HEK293 (cell line): ENCODE measurements around the gene PRX.
A peak's percentile ranks its signal among the peaks of the same experiment; 100 is the strongest.

Experiments
- CTCF ChIP-seq: fragments of 450-650 bp; formaldehyde crosslinking; IDR thresholded peaks from 2 replicates; pipeline ENCODE4 v1.5.1; 2016; ENCODE audit warnings: missing biosample characterization, missing genetic modification characterization
- ELK4 ChIP-seq: IDR thresholded peaks from 2 replicates; pipeline ENCODE4 v1.6.1; 2011; ENCODE audit warnings: mild to moderate bottlenecking, low read depth, low read length, borderline replicate concordance
- GLIS1 ChIP-seq: fragments of 450-650 bp; formaldehyde crosslinking; IDR thresholded peaks from 2 replicates; pipeline ENCODE4 v1.5.1; 2016; ENCODE audit warnings: missing biosample characterization, missing genetic modification characterization
- GLIS2 ChIP-seq: fragments of 450-650 bp; formaldehyde crosslinking; IDR thresholded peaks from 2 replicates; pipeline ENCODE4 v1.5.1; 2016; ENCODE audit warnings: missing biosample characterization, missing genetic modification characterization
- IKZF3 ChIP-seq: fragments of 450-650 bp; IDR thresholded peaks from 2 replicates; pipeline ENCODE4 v1.5.0; 2018; ENCODE audit warnings: missing biosample characterization, mild to moderate bottlenecking, missing genetic modification characterization, moderate library complexity
- OSR2 ChIP-seq: fragments of 450-650 bp; formaldehyde crosslinking; IDR thresholded peaks from 2 replicates; pipeline ENCODE4 v1.5.1; 2016; ENCODE audit warnings: missing biosample characterization, missing genetic modification characterization
- ZFP37 ChIP-seq: fragments of 450-650 bp; formaldehyde crosslinking; IDR thresholded peaks from 2 replicates; pipeline ENCODE4 v1.5.1; 2016; ENCODE audit warnings: missing biosample characterization, missing genetic modification characterization
- ZNF114 ChIP-seq: fragments of 450-650 bp; formaldehyde crosslinking; IDR thresholded peaks from 2 replicates; pipeline ENCODE4 v1.5.0; 2017; ENCODE audit warnings: missing biosample characterization, missing genetic modification characterization
- ZNF121 ChIP-seq: fragments of 450-650 bp; formaldehyde crosslinking; IDR thresholded peaks from 2 replicates; pipeline ENCODE4 v1.5.1; 2016; ENCODE audit warnings: missing biosample characterization, missing genetic modification characterization
- ZNF140 ChIP-seq: fragments of 450-650 bp; formaldehyde crosslinking; IDR thresholded peaks from 2 replicates; pipeline ENCODE4 v1.5.1; 2016; ENCODE audit warnings: missing biosample characterization, missing genetic modification characterization
- ZNF169 ChIP-seq: fragments of 450-650 bp; formaldehyde crosslinking; IDR thresholded peaks from 2 replicates; pipeline ENCODE4 v1.5.1; 2016; ENCODE audit warnings: missing biosample characterization, missing genetic modification characterization
- ZNF202 ChIP-seq: fragments of 450-650 bp; formaldehyde crosslinking; IDR thresholded peaks from 2 replicates; pipeline ENCODE4 v1.5.1; 2016; ENCODE audit warnings: missing biosample characterization, missing genetic modification characterization, borderline replicate concordance
- ZNF239 ChIP-seq: fragments of 450-650 bp; formaldehyde crosslinking; IDR thresholded peaks from 2 replicates; pipeline ENCODE4 v1.5.1; 2016; ENCODE audit warnings: missing biosample characterization, missing genetic modification characterization
- ZNF423 ChIP-seq: fragments of 450-650 bp; formaldehyde crosslinking; IDR thresholded peaks from 2 replicates; pipeline ENCODE4 v1.5.1; 2016; ENCODE audit warnings: missing biosample characterization, missing genetic modification characterization
- ZNF426 ChIP-seq: fragments of 450-650 bp; formaldehyde crosslinking; IDR thresholded peaks from 2 replicates; pipeline ENCODE4 v1.5.1; 2017; ENCODE audit warnings: missing biosample characterization, missing genetic modification characterization, mild to moderate bottlenecking, inconsistent platforms, moderate library complexity
- ZNF514 ChIP-seq: fragments of 450-650 bp; formaldehyde crosslinking; IDR thresholded peaks from 2 replicates; pipeline ENCODE4 v1.5.1; 2016; ENCODE audit warnings: missing biosample characterization, missing genetic modification characterization
- ZNF529 ChIP-seq: fragments of 450-650 bp; formaldehyde crosslinking; IDR thresholded peaks from 2 replicates; pipeline ENCODE4 v1.5.1; 2017; ENCODE audit warnings: missing genetic modification characterization, missing biosample characterization; ENCODE audit not compliant: insufficient replicate concordance
- ZNF558 ChIP-seq: fragments of 450-650 bp; formaldehyde crosslinking; IDR thresholded peaks from 2 replicates; pipeline ENCODE4 v1.5.1; 2016; ENCODE audit warnings: missing biosample characterization, missing genetic modification characterization
- ZNF623 ChIP-seq: fragments of 450-650 bp; formaldehyde crosslinking; IDR thresholded peaks from 2 replicates; pipeline ENCODE4 v1.5.1; 2016; ENCODE audit warnings: missing biosample characterization, missing genetic modification characterization
- ZNF747 ChIP-seq: fragments of 450-650 bp; formaldehyde crosslinking; IDR thresholded peaks from 2 replicates; pipeline ENCODE4 v1.5.1; 2016; ENCODE audit warnings: missing biosample characterization, missing genetic modification characterization
- ZNF76 ChIP-seq: fragments of 450-650 bp; formaldehyde crosslinking; IDR thresholded peaks from 2 replicates; pipeline ENCODE4; 2016; ENCODE audit warnings: low read depth, missing biosample characterization, missing genetic modification characterization, borderline replicate concordance
- ZSCAN30 ChIP-seq: fragments of 450-650 bp; IDR thresholded peaks from 2 replicates; pipeline ENCODE4 v1.5.1; 2018; ENCODE audit warnings: missing biosample characterization, mild to moderate bottlenecking, missing genetic modification characterization, moderate library complexity
- TF ChIP-seq, protein P1 (sequence below): fragments of 450-650 bp; formaldehyde crosslinking; IDR thresholded peaks from 2 replicates; pipeline ENCODE4 v1.5.1; 2016; ENCODE audit warnings: missing biosample characterization, missing genetic modification characterization
- TF ChIP-seq, protein P2 (sequence below): fragments of 450-650 bp; formaldehyde crosslinking; IDR thresholded peaks from 2 replicates; pipeline ENCODE4 v1.5.1; 2017; ENCODE audit warnings: missing biosample characterization, missing genetic modification characterization
- TF ChIP-seq, protein P3 (sequence below): fragments of 450-650 bp; formaldehyde crosslinking; IDR thresholded peaks from 2 replicates; pipeline ENCODE4 v1.5.1; 2017; ENCODE audit warnings: missing biosample characterization, missing genetic modification characterization
- TF ChIP-seq, protein P4 (sequence below): fragments of 450-650 bp; formaldehyde crosslinking; IDR thresholded peaks from 2 replicates; pipeline ENCODE4 v1.5.1; 2017; ENCODE audit warnings: missing biosample characterization, missing genetic modification characterization
- TF ChIP-seq, protein P5 (sequence below): fragments of 450-650 bp; formaldehyde crosslinking; IDR thresholded peaks from 2 replicates; pipeline ENCODE4 v1.5.1; 2016; ENCODE audit warnings: missing biosample characterization, missing genetic modification characterization

Gene PRX

GRCh38 chr19:40420766-40421765 is 7.9 kb upstream of the PRX start (continued):
- peak; percentile 71; the same call in 1 of the 2 replicates for TF ChIP-seq OSR2 (tag by site-specific recombination)
- no peak for TF ChIP-seq ZNF202
- peak; percentile 100 for TF ChIP-seq GLIS2 (tag by site-specific recombination)
- TF ChIP-seq, protein P1, sequence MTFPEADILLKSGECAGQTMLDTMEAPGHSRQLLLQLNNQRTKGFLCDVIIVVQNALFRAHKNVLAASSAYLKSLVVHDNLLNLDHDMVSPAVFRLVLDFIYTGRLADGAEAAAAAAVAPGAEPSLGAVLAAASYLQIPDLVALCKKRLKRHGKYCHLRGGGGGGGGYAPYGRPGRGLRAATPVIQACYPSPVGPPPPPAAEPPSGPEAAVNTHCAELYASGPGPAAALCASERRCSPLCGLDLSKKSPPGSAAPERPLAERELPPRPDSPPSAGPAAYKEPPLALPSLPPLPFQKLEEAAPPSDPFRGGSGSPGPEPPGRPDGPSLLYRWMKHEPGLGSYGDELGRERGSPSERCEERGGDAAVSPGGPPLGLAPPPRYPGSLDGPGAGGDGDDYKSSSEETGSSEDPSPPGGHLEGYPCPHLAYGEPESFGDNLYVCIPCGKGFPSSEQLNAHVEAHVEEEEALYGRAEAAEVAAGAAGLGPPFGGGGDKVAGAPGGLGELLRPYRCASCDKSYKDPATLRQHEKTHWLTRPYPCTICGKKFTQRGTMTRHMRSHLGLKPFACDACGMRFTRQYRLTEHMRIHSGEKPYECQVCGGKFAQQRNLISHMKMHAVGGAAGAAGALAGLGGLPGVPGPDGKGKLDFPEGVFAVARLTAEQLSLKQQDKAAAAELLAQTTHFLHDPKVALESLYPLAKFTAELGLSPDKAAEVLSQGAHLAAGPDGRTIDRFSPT: peak; percentile 99
- TF ChIP-seq, protein P2, sequence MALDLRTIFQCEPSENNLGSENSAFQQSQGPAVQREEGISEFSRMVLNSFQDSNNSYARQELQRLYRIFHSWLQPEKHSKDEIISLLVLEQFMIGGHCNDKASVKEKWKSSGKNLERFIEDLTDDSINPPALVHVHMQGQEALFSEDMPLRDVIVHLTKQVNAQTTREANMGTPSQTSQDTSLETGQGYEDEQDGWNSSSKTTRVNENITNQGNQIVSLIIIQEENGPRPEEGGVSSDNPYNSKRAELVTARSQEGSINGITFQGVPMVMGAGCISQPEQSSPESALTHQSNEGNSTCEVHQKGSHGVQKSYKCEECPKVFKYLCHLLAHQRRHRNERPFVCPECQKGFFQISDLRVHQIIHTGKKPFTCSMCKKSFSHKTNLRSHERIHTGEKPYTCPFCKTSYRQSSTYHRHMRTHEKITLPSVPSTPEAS (tag by site-specific recombination): peak; percentile 50
- peak; percentile 94 for TF ChIP-seq GLIS1 (tag by site-specific recombination)
- no peak for TF ChIP-seq ZNF529 (tag by site-specific recombination)
- no peak for TF ChIP-seq ZNF140 (tag by site-specific recombination)
- no peak; the same call in 1 of the 2 replicates for TF ChIP-seq ZNF623 (tag by site-specific recombination)
- no peak for TF ChIP-seq ZNF747
- peak; percentile 99 for TF ChIP-seq CTCF
- TF ChIP-seq ELK4: peak; percentile 99
- TF ChIP-seq, protein P3, sequence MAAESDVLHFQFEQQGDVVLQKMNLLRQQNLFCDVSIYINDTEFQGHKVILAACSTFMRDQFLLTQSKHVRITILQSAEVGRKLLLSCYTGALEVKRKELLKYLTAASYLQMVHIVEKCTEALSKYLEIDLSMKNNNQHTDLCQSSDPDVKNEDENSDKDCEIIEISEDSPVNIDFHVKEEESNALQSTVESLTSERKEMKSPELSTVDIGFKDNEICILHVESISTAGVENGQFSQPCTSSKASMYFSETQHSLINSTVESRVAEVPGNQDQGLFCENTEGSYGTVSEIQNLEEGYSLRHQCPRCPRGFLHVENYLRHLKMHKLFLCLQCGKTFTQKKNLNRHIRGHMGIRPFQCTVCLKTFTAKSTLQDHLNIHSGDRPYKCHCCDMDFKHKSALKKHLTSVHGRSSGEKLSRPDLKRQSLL (tag by site-specific recombination): peak; percentile 43; the same call in 1 of the 2 replicates
- peak; percentile 98 for TF ChIP-seq ZSCAN30 (tag by site-specific recombination)
- no peak; the same call in 1 of the 2 replicates for TF ChIP-seq ZNF558
- TF ChIP-seq, protein P4, sequence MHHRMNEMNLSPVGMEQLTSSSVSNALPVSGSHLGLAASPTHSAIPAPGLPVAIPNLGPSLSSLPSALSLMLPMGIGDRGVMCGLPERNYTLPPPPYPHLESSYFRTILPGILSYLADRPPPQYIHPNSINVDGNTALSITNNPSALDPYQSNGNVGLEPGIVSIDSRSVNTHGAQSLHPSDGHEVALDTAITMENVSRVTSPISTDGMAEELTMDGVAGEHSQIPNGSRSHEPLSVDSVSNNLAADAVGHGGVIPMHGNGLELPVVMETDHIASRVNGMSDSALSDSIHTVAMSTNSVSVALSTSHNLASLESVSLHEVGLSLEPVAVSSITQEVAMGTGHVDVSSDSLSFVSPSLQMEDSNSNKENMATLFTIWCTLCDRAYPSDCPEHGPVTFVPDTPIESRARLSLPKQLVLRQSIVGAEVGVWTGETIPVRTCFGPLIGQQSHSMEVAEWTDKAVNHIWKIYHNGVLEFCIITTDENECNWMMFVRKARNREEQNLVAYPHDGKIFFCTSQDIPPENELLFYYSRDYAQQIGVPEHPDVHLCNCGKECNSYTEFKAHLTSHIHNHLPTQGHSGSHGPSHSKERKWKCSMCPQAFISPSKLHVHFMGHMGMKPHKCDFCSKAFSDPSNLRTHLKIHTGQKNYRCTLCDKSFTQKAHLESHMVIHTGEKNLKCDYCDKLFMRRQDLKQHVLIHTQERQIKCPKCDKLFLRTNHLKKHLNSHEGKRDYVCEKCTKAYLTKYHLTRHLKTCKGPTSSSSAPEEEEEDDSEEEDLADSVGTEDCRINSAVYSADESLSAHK: peak; percentile 76
- no peak for TF ChIP-seq ZNF514 (tag by site-specific recombination)
- TF ChIP-seq ZNF169: no peak
- TF ChIP-seq ZNF423: 0 out of 2 replicates have a peak, but pooled peaks have one; percentile 21
- peak; percentile 81 for TF ChIP-seq ZNF121
- TF ChIP-seq ZNF114 (tag by site-specific recombination): no peak
- TF ChIP-seq ZFP37 (tag by site-specific recombination): peak; percentile 99
- no peak for TF ChIP-seq ZNF426
- peak; percentile 94 for TF ChIP-seq IKZF3
- TF ChIP-seq ZNF239: 0 out of 2 replicates have a peak, but pooled peaks have one; percentile 56
- peak; percentile 71; the same call in 1 of the 2 replicates for TF ChIP-seq ZNF76
- TF ChIP-seq, protein P5, sequence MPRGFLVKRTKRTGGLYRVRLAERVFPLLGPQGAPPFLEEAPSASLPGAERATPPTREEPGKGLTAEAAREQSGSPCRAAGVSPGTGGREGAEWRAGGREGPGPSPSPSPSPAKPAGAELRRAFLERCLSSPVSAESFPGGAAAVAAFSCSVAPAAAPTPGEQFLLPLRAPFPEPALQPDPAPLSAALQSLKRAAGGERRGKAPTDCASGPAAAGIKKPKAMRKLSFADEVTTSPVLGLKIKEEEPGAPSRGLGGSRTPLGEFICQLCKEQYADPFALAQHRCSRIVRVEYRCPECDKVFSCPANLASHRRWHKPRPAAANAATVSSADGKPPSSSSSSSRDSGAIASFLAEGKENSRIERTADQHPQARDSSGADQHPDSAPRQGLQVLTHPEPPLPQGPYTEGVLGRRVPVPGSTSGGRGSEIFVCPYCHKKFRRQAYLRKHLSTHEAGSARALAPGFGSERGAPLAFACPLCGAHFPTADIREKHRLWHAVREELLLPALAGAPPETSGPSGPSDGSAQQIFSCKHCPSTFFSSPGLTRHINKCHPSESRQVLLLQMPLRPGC (tag by site-specific recombination): peak; percentile 69; the same call in 1 of the 2 replicates
